Right ventricle myocardium superior (tissue), 1 donor: ENCODE data around the gene KISS1R. TPM values are rescaled to one million over a fixed set of nuclear protein-coding genes. Genes with fewer than 3 reads are reported as not detected.
"Not testable (repeated sequence)": the region's sequence is repeated elsewhere in the genome, so short reads cannot be mapped to it uniquely, and the experiment has no call there.

Experiments
- ATAC-seq: fragments of 200-7000 bp; cut with Tn5 transposase; one replicate; pipeline ENCODE4 v1.9.1; 2020; ENCODE audit warnings: mild to moderate bottlenecking; ENCODE audit not compliant: poor library complexity
- DNase-seq: peaks from one replicate; pipeline ENCODE4 v3.0.0-alpha.2; 2020
- intact Hi-C: fragments of 100-400 bp; cut with DNase I; formaldehyde crosslinking; loops from one replicate; pipeline ENCODE4 v1.11.2; 2022
- total RNA-seq: library from RNA; stranded (reverse); fragmentation: NEBNext Ultra II Directional; extraction: Animal tissue kit (Norgen Biotek cat#: 25700); gene quantifications from one replicate; pipeline ENCODE4 v1.2.1, GENCODE V29; 2021
- donor health status: DM: no; HTN: yes; CAD: no; lungs with severe emphysema.

KISS1R gene
- total RNA-seq, 1 donor from 2014 or later = not detected

- no peak for DNase-seq
- ATAC-seq = no peak
- intact Hi-C loops = no loop called here
Observed at GRCh38 chr19:956766-957440, 39.8 kb downstream of the KISS1R start.

GRCh38 chr19:957578-957977, 40.4 kb downstream of the KISS1R start:
- intact Hi-C loops, DNase-seq, ATAC-seq: not testable (repeated sequence)

- intact Hi-C loops = no loop called here
- DNase-seq (no peak), ATAC-seq (no peak)
Observed at GRCh38 chr19:958967-959855, 42.1 kb downstream of the KISS1R start.

- DNase-seq (no peak), ATAC-seq (no peak)
- intact Hi-C loops = no loop called here
Observed at GRCh38 chr19:960020-960419, 42.9 kb downstream of the KISS1R start.

DNA sequence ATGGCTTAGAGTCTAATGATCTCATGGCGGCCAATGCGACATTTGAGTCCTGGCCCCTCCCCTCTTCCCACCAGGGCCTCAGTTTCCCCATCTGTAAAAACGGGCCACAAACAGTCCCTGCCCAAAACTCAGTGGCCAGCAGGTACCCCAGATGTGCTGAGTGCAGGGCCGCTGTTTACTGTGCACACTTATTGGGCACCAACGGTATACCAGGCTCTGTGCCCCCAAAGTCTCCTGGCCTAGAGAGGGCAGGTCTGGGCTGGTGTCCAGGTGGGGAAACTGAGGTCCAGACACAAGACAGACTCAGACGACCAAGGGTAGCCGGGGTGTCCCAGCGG, 43.4 kb downstream of the KISS1R start:
- intact Hi-C loops = no loop called here
- DNase-seq (no peak), ATAC-seq (no peak)

DNA sequence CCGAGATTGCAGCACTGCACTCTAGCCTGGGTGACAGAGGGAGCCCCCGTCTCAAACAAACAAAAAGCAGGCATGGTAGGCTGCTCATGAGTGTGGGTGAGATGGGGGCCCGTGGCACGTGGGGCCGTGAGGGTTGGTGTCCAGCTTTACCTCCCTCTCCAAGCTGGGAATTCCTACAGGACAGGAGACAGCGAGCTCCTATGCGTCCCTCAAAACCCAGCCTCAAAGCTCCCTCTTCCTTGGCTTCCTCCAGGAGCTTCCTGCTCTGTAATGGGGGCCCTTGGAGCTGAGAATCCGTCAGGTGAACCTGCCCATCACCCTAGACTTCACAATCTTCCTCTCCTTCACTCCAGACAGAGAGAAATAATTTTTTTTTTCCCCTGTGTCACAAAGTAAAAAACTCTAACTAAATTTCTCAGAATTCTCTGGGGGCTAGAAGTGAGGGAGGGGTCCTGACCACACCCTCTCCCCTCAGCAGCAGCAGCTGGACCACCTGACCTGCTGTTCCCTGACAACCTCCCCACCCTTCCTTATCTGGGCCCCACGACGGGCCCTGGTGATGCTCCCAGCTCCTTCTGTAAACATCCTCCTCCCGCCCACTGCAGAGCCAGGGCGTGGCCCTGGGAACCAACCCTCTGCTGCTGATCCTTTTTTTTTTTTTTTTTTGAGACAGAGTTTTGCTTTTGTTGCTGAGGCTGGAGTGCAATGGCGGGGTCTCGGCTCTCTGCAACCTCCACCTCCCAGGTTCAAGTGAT, 44.9 kb downstream of the KISS1R start:
- no peak for ATAC-seq
- intact Hi-C loops = no loop called here
- no peak for DNase-seq

GRCh38 chr19:962683-963400, 45.7 kb downstream of the KISS1R start:
- DNase-seq (no peak), ATAC-seq (no peak)
- intact Hi-C loops = no loop called here

DNA sequence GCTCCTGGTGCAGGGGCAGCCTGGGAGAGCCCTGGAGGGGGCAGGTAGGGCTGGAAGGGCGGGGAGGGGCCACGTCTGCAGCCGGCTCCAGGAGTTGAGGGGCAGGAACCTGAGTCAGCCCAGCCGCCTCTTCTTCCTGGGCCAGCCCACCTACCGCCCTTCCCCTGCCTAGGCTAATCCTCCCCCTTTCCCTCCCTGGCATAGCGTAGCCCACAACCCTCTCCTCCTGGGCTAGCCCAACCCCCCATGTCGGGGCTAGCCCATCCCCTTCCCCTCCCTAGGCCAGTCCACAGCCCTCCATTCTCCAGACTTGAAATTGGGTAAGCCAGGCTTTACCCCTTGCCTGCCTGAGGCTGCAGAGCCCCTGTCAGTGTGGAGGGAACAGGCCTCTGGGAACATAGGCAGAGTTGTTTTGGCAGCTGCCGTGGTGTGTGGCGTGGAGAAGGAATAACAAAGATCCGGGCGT, 46.4 kb downstream of the KISS1R start:
- no peak for ATAC-seq
- intact Hi-C loops = no loop called here

GRCh38 chr19:964116-964520, 47.0 kb downstream of the KISS1R start:
- intact Hi-C loops = no loop called here
- DNase-seq = no peak

More for the DNA sequence above, 46.4 kb downstream of the KISS1R start:
- DNase-seq = no peak

GRCh38 chr19:964761-965694, 47.9 kb downstream of the KISS1R start:
- ATAC-seq = no peak
- intact Hi-C loops = no loop called here
- no peak for DNase-seq

More at GRCh38 chr19:964116-964520, 47.0 kb downstream of the KISS1R start:
- no peak for ATAC-seq

DNA sequence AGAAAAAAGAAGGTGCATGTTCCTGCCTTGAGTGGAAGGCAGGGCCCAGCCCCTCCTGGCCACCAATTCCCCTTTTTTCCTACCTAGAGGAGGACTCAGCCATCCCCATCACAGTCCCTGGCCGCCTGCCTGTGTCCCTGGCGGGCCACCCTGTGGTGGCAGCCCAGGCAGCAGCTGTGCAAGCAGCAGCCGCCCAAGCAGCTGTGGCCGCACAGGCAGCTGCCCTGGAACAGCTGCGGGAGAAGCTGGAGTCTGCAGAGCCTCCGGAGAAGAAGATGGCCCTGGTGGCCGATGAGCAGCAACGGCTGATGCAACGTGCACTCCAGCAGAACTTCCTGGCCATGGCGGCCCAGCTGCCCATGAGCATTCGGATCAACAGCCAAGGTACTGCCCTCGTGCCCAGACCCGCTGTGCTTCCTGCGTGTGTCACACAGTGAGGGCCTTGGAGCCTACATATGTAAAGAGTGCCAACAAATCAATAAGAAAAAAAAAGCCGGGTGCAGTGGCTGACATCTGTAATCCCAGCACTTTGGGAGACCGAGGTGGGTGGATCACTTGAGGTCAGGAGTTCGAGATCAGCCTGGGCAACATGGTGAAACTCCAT, 49.5 kb downstream of the KISS1R start:
- ATAC-seq (no peak), DNase-seq (no peak)
- intact Hi-C loops = no loop called here

Other genes with a start within 250 kb of the KISS1R start
- gene FSTL3, start 240.9 kb upstream of the KISS1R start, total RNA-seq = 27.4 TPM
- gene PRSS57, start 221.9 kb upstream of the KISS1R start, total RNA-seq = not detected
- 32.9 TPM for gene PALM, start 208.4 kb upstream of the KISS1R start, total RNA-seq
- not detected for gene MISP, start 166.2 kb upstream of the KISS1R start, total RNA-seq
- 56.0 TPM for gene PTBP1, start 119.9 kb upstream of the KISS1R start, total RNA-seq
- gene PLPPR3, start 95.4 kb upstream of the KISS1R start, total RNA-seq = not detected
- not detected for gene AZU1, start 89.5 kb upstream of the KISS1R start, total RNA-seq
- gene PRTN3, start 76.3 kb upstream of the KISS1R start, total RNA-seq = not detected
- gene ELANE, start 65.0 kb upstream of the KISS1R start, total RNA-seq = 1.3 TPM
- 477 TPM for gene CFD, start 57.7 kb upstream of the KISS1R start, total RNA-seq
- 19.1 TPM for gene MED16, start 24.1 kb upstream of the KISS1R start, total RNA-seq
- gene RNU6-9, start 23.8 kb upstream of the KISS1R start, total RNA-seq = not detected
- 20.3 TPM for gene R3HDM4, start 4.1 kb upstream of the KISS1R start, total RNA-seq
- 5.0 TPM for gene ARID3A, start 8.7 kb downstream of the KISS1R start, total RNA-seq
- 18.6 TPM for gene WDR18, start 67.0 kb downstream of the KISS1R start, total RNA-seq
- not detected for gene GRIN3B, start 83.1 kb downstream of the KISS1R start, total RNA-seq
- 109 TPM for gene TMEM259, start 103.8 kb downstream of the KISS1R start, total RNA-seq
- gene RNU6-2, start 104.2 kb downstream of the KISS1R start, total RNA-seq = not detected
- gene CNN2, start 109.3 kb downstream of the KISS1R start, total RNA-seq = 69.8 TPM
- gene ABCA7, start 122.8 kb downstream of the KISS1R start, total RNA-seq = 5.2 TPM
- gene ARHGAP45, start 149.8 kb downstream of the KISS1R start, total RNA-seq = 5.1 TPM
- gene POLR2E, start 178.0 kb downstream of the KISS1R start, total RNA-seq = 146 TPM
- 345 TPM for gene GPX4, start 186.7 kb downstream of the KISS1R start, total RNA-seq